Choroid plexus epithelial cell (primary cell): ENCODE results near the gene RIMBP3C.
"Not testable (repeated sequence)": the region's sequence is repeated elsewhere in the genome, so short reads cannot be mapped to it uniquely, and the experiment has no call there.

Experiments
- DNase-seq: peaks from one replicate; pipeline ENCODE4 v3.0.0-alpha.2; 2010; ENCODE audit warnings: low read depth
- H3K4me3 ChIP-seq: 2 replicates; pipeline ENCODE4 v1.5.1; 2011; ENCODE audit warnings: low read depth, mild to moderate bottlenecking, control low read depth, low read length, moderate library complexity

RIMBP3C gene

DNA sequence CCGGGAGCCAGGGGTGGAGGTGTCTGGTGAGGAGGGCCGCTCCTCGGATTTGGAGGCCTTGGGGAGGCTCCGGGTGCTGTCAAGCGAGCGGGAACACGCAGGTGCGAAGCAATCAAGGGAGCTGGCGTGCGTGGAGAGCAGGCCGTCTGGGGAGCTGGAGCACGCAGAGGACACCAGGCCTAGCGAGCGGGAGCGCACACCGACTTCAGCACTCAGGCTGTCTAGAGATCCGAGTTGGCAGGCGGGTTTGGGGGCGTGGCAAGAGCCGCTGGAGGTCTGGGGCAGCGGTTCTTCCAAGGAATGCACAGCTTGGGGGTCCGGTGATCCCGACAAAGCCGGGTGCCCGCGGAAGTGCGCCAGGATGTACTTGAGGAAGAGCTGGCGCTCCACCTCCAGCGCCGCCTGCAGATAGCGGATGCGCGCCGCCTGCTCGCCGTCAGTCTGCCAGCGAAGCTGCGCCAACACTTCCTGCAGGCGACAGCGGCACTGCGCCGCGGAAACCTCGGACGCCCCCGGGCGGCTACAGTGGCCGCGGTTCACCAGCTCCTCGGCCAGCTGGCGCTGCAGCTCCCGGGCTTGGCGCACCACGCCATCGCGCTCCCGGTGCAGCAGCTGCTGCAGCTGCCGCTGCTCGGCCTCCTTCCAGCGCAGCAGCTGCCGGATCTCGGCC, 1.1 kb downstream of the RIMBP3C start:
- DNase-seq, H3K4me3 ChIP-seq: not testable (repeated sequence)

DNA sequence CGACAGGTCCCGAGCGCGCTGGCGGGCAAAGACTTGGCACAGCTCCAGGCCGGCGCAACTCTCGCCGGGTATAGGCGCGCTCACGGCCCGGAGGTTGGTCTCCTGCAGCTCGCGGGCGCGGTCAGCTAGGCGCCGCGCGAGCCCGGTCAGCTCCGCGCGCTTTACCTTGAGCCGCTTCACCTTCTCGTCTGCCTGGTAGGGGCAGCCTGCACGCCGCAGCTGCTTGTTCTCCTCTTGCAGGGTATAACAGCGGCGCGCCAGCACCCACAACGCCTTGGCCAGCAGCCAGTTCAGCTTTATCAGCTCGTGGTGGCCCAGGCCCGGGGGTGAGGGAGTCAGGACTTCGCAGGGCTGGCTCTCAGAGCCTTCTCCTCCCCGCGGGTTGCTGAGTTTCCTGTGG, 1.7 kb downstream of the RIMBP3C start:
- not testable (repeated sequence) for H3K4me3 ChIP-seq, DNase-seq

DNA sequence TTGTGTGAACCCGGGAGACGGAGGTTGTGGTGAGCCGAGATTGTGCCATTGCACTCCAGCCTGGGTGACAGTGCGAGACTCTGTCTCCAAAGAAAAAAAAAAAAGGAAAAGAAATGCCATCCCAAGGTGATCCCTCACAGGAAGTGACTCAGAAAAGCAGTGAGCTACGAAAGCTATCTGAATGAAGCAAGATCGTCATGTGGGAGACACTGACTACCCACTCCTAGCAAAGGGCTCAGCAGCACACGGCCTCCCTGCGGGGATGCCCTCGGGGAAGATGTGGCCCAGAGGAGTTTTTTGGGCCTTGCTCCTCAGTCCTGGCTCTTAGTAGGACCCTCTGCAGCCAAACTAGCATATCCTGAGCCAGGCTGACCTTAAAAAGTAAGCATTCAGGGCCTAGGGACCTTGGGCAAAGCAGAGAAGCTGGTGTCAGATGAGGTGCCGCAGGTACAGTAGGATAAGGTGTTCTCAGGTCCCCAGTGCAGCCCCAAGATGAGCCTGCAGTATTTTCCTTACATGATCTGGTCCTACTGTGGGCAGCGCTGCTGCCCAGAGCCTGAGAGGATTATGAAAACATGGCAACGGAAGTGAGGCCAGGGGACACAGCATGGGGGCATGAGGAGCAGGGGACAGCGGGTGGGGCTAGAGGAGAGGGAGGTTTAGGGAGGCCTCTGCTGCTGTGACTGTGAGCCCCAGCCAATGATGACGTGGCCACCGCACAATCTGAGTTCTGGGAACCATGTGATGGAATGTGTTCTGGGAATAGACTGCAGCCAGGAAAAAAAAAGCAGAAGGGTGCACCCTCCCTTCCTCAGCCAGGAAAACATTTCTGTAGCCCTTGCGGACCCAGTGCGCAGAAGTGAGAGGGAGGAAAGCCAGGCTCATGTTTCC, 6.6 kb downstream of the RIMBP3C start:
- not testable (repeated sequence) for H3K4me3 ChIP-seq, DNase-seq

DNA sequence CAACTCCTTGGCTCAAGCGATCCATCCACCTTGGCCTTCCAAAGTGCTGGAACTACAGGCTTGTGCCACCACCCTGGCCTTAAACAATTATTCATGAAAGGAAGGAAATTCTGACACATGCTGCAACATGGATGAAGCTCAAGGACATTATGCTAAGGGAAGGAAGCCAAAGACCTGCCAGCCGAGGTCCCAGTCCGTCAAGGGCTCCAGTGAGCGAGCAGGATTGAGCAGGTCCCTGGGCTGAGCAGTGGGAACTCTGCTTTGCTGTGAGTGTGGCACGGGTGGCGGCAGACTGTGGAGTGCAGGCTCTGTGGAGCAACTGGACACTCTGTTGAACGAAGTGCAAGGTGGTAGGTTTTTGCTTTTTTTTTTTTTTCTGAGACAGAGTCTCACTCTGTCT, 11.4 kb downstream of the RIMBP3C start:
- not testable (repeated sequence) for DNase-seq

DNA sequence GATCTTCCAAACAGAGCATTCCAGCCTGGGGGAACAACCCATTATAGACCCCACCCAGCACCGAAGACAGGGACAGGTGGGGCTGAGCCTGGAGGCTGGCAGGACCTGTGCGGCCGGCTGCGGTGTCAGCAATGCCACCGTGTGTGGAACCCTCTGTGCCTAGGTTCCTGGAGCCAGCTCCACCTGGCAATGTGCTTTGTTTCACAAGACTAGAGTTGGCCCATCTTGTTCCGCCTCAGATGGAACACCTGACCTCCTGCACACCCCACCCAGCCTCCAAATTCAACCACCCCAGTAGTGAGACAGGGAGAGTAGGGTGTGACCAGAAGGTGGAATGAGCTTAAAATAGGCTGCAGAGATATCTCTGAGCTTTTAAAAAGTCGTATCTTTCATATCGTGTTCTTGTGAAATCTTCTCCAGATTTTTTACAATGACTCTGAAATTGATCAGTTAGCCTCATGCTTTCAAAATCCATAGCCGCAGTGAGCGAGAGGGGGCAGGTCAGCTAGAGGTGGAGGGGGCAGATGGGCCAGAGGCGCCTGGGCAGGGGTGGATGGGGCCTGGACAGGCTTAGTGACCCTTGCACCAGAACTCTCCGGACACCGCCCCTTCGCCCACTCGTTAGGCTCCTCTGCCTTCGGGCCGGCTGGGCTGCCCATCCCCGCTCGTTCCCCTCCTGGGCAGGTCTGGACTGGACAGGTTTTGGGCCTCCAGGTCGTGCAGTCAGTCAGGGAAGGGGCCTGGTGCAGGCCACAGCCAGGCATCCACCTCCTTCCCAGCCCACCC, 18.2 kb downstream of the RIMBP3C start:
- not testable (repeated sequence) for DNase-seq, H3K4me3 ChIP-seq

More for the DNA sequence above, 11.4 kb downstream of the RIMBP3C start:
- not testable (repeated sequence) for H3K4me3 ChIP-seq

DNA sequence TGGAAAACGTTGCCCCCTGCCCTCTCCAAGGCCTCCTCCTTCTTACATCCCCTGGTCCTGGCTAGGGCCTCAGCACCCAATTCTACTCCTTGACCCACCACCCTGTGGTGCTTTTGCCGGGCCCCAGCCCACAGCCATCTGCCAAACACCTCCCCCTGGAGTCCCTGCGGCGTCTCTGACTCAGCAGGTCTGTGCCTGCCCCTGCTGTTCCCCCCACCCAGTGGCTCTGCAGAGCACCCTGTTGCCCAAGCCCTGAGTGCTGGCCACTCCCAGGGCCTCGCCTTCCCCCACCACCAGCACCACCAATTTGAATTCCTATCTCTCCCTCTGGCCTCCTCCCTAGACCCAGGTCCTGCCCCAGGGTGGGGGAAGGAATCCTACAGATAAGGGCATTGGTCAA, 19.7 kb downstream of the RIMBP3C start:
- not testable (repeated sequence) for H3K4me3 ChIP-seq, DNase-seq

DNA sequence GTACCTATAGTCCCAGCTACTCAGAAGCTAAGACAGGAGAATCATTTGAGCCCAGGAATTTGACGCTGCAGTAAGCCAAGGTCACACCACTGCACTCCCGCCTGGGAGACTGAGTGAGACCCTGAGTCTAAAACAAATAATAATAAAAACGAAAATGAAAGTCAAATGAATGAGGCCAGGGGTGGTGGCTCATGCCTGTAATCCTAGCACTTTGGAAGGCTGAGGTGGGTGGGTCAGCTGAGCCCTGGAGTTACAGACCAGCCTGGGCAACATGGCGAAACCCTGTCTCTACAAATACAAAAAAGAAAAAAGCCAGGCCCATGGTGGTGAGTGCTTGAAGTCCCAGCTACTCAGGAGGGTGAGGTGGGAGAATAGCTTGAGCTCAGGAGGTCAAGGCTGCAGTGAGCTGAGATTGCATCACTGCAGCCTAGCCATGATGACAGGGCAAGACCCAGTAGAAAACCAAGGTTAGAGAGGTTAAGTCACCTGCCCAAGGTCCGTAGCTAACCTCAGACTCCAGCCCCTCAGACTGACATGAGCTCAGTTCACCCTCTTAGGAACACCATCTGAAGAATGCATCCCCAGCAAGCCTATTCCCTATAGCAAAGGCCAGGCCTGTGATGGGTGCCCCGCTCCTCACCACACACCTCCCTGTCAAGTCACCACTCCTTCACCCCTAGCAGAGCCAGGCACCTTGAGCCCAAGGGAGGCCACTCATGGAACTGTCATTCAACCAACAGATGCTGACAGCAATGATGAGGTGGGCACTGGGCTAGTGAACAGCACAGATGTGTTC, 24.4 kb downstream of the RIMBP3C start:
- not testable (repeated sequence) for DNase-seq, H3K4me3 ChIP-seq

DNA sequence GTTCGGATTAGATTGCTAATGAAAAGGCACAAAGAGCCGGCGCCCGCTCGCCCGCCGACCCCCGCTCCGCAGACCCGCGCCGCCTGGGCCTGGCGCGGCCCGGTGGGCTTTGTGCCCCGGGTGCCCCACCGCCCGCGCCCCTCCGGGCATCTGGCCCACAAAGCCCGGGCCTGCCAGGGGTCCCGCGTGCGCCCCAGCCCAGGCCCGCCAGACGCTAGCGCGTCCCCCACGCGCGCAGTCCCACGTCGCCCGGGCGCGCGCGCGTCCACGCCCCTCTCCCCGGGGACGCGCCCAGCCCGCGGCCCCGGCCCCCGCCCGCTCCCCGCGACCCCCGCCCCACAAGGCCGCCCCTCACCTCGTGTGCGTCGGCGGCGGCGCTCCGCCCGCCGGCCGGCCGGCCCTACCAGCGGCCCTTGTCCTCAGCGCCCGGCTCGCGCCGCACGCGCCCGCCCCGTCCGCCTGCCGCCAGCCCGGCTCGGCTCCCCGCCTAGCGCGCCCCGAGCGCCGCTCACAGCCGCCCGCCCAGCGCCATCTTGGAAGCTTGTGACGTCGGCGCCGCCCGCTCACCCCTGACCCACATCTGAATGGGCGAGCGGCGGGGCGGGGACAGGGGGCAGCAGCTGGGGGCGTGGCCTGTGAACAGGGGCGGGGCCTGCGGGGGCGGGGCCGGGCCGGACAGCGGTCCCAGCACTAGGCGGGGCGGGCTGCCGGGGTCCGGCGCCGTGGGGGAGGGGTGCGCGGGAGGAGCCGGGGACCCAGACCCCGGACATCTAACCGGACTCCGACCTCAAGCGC, 34.1 kb downstream of the RIMBP3C start:
- not testable (repeated sequence) for H3K4me3 ChIP-seq, DNase-seq

DNA sequence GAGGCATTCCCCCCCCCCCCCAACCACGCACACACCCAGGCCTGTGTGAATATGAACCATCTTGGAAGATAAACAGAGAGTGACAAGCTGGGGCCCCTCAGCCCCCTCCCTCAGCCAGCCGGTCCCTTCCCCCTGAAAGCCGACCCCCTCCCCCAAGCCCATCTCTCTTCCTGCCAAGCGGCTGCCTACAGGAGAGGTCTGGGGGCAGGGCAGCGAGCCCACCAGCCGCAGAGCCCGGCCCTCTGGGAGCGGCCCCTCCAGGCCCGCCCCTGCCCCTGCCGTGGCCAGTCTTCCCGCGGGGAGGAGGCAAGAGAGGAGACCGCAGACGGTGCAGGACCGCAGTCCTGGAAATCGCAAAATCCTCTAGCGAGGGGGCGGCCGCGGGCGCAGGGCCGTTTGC, 34.7 kb downstream of the RIMBP3C start:
- H3K4me3 ChIP-seq, DNase-seq: not testable (repeated sequence)

DNA sequence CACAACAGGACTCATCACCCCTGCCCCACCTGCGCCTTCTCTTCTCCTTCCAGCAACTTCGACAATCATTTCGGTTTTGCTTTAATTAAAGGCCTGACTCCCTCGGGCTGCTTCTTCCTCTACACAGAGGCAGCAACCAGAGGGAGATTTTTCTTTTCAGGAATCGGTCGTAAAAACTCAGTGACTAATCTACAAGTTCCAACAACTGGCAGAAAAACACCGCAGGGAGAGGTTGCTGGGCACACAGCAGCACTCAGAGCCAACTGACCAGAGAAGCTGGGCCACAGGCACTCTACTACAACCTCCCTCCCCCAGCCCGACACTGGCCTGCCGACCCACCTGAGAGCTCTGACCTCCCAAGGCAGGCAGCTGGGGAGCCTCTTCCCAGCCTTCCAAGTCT, 36.0 kb downstream of the RIMBP3C start:
- H3K4me3 ChIP-seq, DNase-seq: not testable (repeated sequence)

DNA sequence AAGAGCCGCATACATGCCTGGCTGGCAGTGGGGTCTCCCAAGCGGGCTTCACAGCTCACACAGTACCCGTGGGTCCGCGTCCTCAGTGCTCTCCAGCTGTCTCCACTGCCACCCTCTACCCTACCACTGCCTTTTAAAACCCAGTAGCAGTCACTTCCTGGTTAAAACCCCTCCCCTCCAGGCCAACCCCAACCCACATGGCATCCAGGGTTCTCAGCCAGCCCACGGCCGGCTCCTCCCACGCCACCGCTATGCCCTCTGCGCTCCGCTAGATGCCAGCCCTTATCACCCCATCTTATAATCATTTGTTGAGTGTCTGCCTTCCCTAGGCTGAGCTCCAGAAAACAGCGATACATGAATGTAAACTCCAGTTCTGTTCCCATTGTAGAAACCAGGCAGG, 37.1 kb downstream of the RIMBP3C start:
- not testable (repeated sequence) for H3K4me3 ChIP-seq, DNase-seq

DNA sequence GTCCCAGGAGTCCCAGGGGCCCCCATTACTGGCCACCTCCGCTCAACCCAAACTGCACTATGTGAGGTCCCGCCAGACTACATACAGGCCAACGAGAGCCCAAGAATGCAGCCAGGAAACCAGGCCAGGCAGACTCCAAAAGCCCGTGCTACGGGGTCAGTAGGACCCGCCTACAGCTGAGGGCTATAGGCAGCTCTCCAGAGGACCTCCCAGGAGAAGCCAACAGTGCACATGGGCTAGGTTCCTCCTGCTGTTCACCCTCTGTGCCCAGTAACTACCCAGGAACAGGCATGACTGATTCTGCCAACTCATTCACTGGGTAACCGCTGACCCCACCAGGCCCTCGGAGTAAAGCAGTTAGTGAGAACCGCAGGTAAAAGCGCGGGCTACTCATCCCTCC, 39.2 kb downstream of the RIMBP3C start:
- DNase-seq, H3K4me3 ChIP-seq: not testable (repeated sequence)

DNA sequence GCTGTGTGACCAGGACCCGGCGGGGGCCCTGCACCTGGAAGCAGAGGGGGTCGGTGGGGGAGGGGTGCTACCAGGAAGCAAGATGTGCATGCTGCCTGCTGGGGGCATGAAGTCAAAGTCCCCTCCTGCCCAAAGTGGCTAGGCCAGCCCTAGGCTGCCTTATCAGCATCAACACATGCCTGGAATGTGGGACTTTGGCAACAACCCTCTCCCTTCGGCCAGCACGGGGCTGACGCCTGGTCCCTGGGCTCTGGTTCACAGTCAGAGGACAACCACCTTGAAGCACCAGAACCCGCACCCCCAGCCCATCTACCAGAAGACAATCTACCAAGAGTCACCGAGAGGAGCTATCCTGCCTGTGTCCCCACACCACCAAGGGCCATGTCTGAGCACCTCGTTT, 40.9 kb downstream of the RIMBP3C start:
- not testable (repeated sequence) for DNase-seq, H3K4me3 ChIP-seq

DNA sequence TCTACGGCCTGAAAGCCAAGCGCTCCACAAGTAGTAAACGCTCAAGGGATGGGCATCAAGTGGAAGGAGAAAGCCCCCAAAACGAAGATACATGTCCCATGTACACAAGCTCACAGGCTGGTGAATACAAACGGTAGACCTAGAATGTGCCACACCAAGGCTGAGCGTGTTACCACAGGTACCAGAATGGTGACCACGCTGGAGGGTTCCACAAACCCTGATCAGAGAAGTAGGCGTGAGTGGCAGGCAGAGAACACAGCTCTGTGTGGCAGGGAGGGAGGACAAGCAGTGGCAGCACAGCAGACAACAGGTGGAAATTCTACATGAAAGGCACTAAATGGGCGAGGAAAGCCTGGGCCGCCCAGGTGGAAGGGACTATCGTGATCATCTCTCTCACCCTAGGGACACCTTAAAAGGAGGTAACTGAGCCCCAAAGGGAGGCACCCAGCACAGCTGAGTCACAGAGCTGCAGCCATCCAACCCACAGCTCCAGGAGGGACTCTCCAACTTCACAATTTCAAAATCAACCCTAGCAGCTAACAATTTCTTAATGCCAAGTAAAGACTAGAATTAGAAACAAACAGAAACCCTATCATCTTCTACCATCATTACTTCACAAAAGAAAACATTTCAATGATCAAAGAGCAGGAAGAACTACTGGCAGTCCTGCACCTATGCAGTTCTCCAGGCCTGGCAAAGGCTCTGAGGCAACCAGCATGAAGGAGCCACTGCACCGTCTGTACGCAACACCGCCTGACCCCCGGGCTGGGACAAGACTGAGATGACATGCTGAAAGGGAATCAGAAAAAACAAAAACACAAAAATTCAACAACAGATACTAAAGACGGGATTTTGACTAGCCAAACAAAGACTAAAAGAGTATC, 51.4 kb downstream of the RIMBP3C start:
- DNase-seq, H3K4me3 ChIP-seq: not testable (repeated sequence)

DNA sequence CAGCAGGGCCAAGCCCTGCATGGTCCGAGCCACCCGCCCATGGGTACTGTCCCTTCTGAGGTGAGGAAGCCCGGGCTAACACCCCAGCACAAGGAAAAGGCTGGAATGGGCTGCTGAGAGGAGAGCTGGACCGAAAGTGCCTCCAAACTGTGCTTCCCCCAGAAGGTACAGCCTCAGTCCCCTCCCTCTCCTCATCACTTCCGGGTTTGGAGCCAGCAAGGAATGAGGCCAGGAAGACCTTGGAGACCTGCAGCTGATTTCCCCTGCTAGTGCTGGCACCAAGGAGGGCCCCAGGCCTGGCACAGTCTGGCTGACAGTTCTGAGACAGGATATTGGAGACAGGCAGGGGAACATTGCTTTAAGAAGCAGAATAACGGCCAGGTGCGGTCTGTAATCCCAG, 52.8 kb downstream of the RIMBP3C start:
- not testable (repeated sequence) for DNase-seq, H3K4me3 ChIP-seq

DNA sequence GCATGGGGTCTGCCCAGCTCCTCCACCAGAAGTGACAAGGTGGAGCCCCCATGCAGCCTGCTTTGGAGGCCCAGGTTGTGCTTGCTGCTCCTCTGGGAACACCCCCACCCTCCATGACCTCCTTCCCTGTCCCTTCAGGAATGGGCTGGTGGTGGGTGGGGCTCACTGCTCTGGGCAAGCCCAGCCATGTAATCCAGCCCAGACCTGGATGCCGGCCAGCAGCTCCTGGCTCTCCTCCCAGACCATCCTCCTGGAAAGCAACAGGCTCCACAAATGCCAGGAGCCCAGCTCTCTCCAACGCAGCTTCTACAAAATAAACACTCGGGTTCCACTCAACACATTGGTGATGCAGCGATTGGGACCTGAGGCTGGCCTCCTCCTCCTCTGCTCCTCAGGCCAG, 53.3 kb downstream of the RIMBP3C start:
- not testable (repeated sequence) for DNase-seq, H3K4me3 ChIP-seq
